Parathyroid adenoma (tissue), 2 donors: ENCODE measurements around the gene SASH1.

Experiments
- H2AFZ ChIP-seq: fragments of 300-600 bp; sonication (generic); one replicate; pipeline ENCODE4 v1.7.0; 2017; ENCODE audit warnings: antibody characterized with exemption, mild to moderate bottlenecking
- H3K27ac ChIP-seq: fragments of 300-600 bp; sonication (generic); one replicate; pipeline ENCODE4 v1.7.0; 2017
- H3K27me3 ChIP-seq: fragments of 300-600 bp; sonication (generic); one replicate; pipeline ENCODE4 v1.7.0; 2017; ENCODE audit warnings: low read length; ENCODE audit not compliant: control insufficient read depth, insufficient read depth
- H3K36me3 ChIP-seq: fragments of 300-600 bp; sonication (generic); one replicate; pipeline ENCODE4 v1.7.0; 2017; ENCODE audit warnings: low read length; ENCODE audit not compliant: control insufficient read depth, insufficient read depth
- H3K4me1 ChIP-seq: fragments of 300-600 bp; sonication (generic); one replicate; pipeline ENCODE4 v1.7.0; 2017; ENCODE audit warnings: control low read depth
- H3K4me2 ChIP-seq: fragments of 300-600 bp; sonication (generic); one replicate; pipeline ENCODE4 v1.7.0; 2017; ENCODE audit warnings: low read length
- H3K4me3 ChIP-seq: fragments of 300-600 bp; sonication (generic); one replicate; pipeline ENCODE4 v1.7.0; 2017; ENCODE audit warnings: low read depth, low read length
- H3K79me2 ChIP-seq: fragments of 300-600 bp; sonication (generic); one replicate; pipeline ENCODE4 v1.7.0; 2017; ENCODE audit warnings: control low read depth
- H3K9ac ChIP-seq: fragments of 300-600 bp; sonication (generic); one replicate; pipeline ENCODE4 v1.7.0; 2017; ENCODE audit warnings: mild to moderate bottlenecking
- H3K9me3 ChIP-seq: fragments of 300-600 bp; sonication (generic); one replicate; pipeline ENCODE4 v1.7.0; 2017; ENCODE audit warnings: low read length; ENCODE audit not compliant: control insufficient read depth
- TF ChIP-seq, protein P1 (sequence below): fragments of 300-600 bp; sonication (generic); IDR thresholded peaks from one replicate; pipeline ENCODE4 v1.7.0; 2017; ENCODE audit warnings: antibody characterized with exemption, mild to moderate bottlenecking
- donor health status: primary hyperparathyroidism.

The SASH1 gene

DNA sequence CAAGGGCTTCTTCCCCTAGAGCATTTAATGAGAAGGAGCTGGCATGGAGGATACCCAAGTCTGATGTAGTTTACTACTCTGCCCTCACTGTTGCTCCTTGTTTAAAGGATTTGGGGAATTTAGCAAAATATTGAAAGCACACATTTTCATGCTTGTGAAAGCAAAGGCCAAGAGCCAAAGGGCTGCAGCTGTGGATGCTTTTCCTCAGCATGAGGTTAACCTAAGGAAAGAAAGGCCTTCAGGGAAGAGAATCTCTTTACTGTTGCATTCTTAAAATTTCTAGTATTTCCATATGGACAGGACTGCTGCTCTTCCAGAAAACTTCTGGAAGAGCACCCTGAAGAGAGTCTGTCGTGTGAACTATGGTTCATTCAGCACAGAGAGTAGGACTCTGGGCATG is 45.9 kb upstream of the SASH1 start:
- TF ChIP-seq, protein P1, sequence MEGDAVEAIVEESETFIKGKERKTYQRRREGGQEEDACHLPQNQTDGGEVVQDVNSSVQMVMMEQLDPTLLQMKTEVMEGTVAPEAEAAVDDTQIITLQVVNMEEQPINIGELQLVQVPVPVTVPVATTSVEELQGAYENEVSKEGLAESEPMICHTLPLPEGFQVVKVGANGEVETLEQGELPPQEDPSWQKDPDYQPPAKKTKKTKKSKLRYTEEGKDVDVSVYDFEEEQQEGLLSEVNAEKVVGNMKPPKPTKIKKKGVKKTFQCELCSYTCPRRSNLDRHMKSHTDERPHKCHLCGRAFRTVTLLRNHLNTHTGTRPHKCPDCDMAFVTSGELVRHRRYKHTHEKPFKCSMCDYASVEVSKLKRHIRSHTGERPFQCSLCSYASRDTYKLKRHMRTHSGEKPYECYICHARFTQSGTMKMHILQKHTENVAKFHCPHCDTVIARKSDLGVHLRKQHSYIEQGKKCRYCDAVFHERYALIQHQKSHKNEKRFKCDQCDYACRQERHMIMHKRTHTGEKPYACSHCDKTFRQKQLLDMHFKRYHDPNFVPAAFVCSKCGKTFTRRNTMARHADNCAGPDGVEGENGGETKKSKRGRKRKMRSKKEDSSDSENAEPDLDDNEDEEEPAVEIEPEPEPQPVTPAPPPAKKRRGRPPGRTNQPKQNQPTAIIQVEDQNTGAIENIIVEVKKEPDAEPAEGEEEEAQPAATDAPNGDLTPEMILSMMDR: no peak
- no peak overlapping the region for H3K9ac ChIP-seq
- no peaks in the 10 kb centered on the region for H3K79me2 ChIP-seq
- H3K36me3 ChIP-seq: no peaks in the 10 kb centered on the region
- H3K27ac ChIP-seq: no peak overlapping the region
- no peak overlapping the region for H3K4me3 ChIP-seq
- H3K4me1 ChIP-seq: no peaks in the 10 kb centered on the region
- no peaks in the 10 kb centered on the region for H3K9me3 ChIP-seq
- H3K4me2 ChIP-seq: no peak overlapping the region
- H3K27me3 ChIP-seq: no peaks in the 10 kb centered on the region
- no peak overlapping the region for H2AFZ ChIP-seq

DNA sequence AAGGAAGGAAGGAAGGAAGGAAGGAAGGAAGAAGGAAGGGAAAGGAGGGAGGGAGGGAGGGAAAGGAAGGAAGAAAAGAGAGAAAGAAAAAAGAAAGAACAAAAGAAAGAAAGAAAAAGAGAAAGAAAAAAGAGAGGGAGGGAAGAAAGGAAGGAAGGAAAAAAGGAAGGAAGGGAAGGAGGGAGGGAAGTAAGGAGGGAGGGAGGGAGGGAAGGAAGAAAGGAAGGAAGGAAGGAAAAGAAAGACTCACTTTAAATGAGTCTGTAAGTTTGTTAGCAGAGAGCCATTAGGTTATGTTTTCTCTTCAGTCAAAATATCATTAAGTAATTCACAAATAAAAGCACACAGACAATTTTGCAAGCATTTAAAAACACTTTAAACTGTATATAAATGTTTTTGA is 44.0 kb upstream of the SASH1 start:
- no peak overlapping the region for H3K4me2 ChIP-seq
- no peaks in the 10 kb centered on the region for H3K4me1 ChIP-seq
- H3K27ac ChIP-seq: no peak overlapping the region
- TF ChIP-seq, protein P1: no peak
- H3K9me3 ChIP-seq: no peaks in the 10 kb centered on the region
- H3K9ac ChIP-seq: no peak overlapping the region
- no peak overlapping the region for H2AFZ ChIP-seq
- no peaks in the 10 kb centered on the region for H3K36me3 ChIP-seq
- H3K79me2 ChIP-seq: no peaks in the 10 kb centered on the region
- H3K27me3 ChIP-seq: no peaks in the 10 kb centered on the region
- no peak overlapping the region for H3K4me3 ChIP-seq

DNA sequence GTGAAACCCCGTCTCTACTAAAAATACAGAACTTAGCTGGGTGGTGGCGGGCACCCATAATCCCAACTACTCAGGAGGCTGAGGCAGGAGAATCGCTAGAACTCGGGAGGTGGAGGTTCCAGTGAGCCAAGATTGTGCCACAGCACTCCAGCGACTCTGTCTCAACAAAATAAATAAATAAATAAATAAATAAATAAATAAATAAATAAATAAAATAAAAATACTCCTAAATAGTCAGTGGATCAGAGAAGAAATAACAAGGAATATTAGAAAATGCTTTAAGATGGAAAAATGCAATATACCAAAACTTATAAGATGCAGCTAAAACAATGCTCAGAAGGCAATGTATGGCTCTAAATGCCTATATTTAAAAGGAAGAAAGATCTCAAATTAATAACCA is 39.0 kb upstream of the SASH1 start:
- Histone ChIP-seq H3K9me3 (no peaks in the 10 kb centered on the region), H3K4me2 (no peak overlapping the region), H3K79me2 (no peaks in the 10 kb centered on the region), H3K9ac (no peak overlapping the region), H3K27me3 (no peaks in the 10 kb centered on the region), H3K27ac (no peak overlapping the region), H3K36me3 (no peaks in the 10 kb centered on the region), H2AFZ (no peak overlapping the region), H3K4me3 (no peak overlapping the region), H3K4me1 (no peaks in the 10 kb centered on the region)
- TF ChIP-seq, protein P1: no peak

DNA sequence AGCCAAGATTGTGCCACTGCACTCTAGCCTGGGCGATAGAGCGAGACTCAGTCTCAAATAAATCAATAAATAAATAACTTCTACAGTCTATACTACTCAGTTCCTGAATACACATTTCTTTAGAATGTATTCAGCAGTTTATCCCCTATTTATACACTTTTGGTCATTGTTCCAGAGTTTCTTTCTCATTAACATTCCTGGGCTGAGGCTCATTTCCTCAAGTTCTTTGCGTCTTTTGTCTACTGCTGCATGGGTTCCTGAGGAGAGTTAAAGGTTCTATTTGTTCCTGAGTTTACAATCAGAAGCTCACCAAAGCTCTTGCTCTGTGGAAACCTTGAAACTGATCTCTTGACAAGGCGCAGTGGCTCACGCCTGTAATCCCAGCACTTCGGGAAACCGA is 37.7 kb upstream of the SASH1 start:
- Histone ChIP-seq H3K9me3 (no peaks in the 10 kb centered on the region), H2AFZ (no peak overlapping the region), H3K9ac (no peak overlapping the region), H3K36me3 (no peaks in the 10 kb centered on the region), H3K4me2 (no peak overlapping the region), H3K79me2 (no peaks in the 10 kb centered on the region), H3K27ac (no peak overlapping the region), H3K27me3 (no peaks in the 10 kb centered on the region), H3K4me3 (no peak overlapping the region), H3K4me1 (no peaks in the 10 kb centered on the region)
- TF ChIP-seq, protein P1: no peak

DNA sequence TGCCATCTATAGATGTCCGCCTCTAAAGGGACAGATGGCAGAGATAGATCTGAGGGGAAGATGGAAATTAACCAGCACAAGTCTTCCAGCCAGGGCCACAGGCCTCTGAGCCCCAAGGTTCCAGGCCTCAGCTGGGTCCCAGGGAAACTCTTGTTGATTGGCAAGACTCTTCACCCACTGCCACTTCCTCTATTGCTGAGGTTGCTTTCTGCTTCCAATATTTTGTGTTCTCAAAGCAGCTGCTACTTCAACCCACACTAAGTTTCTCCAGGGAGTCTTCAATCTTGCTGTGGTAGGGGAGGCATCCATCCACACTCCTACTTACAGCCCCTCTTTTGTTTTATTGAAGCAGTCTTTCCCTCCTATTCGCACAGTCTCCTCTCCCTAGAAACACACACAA is 36.4 kb upstream of the SASH1 start:
- Histone ChIP-seq H3K36me3 (no peaks in the 10 kb centered on the region), H3K4me2 (no peak overlapping the region), H3K9me3 (no peaks in the 10 kb centered on the region), H3K27ac (no peak overlapping the region), H3K4me3 (no peak overlapping the region), H3K79me2 (no peaks in the 10 kb centered on the region), H3K27me3 (no peaks in the 10 kb centered on the region), H2AFZ (no peak overlapping the region), H3K9ac (no peak overlapping the region), H3K4me1 (no peaks in the 10 kb centered on the region)
- TF ChIP-seq, protein P1: no peak
